Sigmoid colon (tissue), 7 donors: ENCODE data around the gene NOS1. TPM values are rescaled to one million over a fixed set of nuclear protein-coding genes. Genes with fewer than 3 reads are reported as not detected.

Source experiments
- DNase-seq: peaks from one replicate; pipeline ENCODE4 v3.0.0-alpha.2; 2019
- H3K27ac ChIP-seq, 4 donors: fragments of 200-600 bp; sonication (generic); one replicate each; pipeline ENCODE4 v1.5.1; 2016 to 2019; ENCODE audit warnings: mild to moderate bottlenecking in 1 of 4
- H3K27me3 ChIP-seq, 3 donors: fragments of 200-600 bp; sonication (generic); one replicate each; pipeline ENCODE4 v1.5.1; 2019; ENCODE audit warnings: mild to moderate bottlenecking in 1 of 3
- H3K36me3 ChIP-seq, 4 donors: fragments of 200-600 bp; sonication (generic); one replicate each; pipeline ENCODE4 v1.5.1; 2016 to 2019
- H3K4me1 ChIP-seq, 4 donors: fragments of 200-600 bp; sonication (generic); one replicate each; pipeline ENCODE4 v1.5.1; 2017 to 2019
- H3K4me3 ChIP-seq, 4 donors: fragments of 200-600 bp; sonication (generic); one replicate each; pipeline ENCODE4 v1.5.1; 2017 to 2019; ENCODE audit warnings: mild to moderate bottlenecking in 2 of 4, moderate library complexity in 1 of 4
- H3K9me3 ChIP-seq, 4 donors: fragments of 200-600 bp in 3 of 4; sonication (generic) in 3 of 4; one replicate each; pipeline versions ENCODE4 v1.5.1 to v1.6.1; 2013 to 2019
- EP300 ChIP-seq, 4 donors: sonication (generic); formaldehyde crosslinking; IDR thresholded peaks; one replicate each; pipeline ENCODE4 v1.6.1; 2017; ENCODE audit warnings: antibody characterized with exemption in 4 of 4
- POLR2A ChIP-seq, 2 donors: fragments of 450-650 bp; IDR thresholded peaks; one replicate each; pipeline ENCODE4 v1.6.1; 2016; ENCODE audit warnings: antibody characterized with exemption in 2 of 2, mild to moderate bottlenecking in 2 of 2, moderate library complexity in 2 of 2
- POLR2AphosphoS5 ChIP-seq, 4 donors: sonication (generic); formaldehyde crosslinking; IDR thresholded peaks; one replicate each; pipeline ENCODE4 v1.6.1; 2017; ENCODE audit warnings: antibody characterized with exemption in 4 of 4
- WGBS, 2 donors: extraction: QIAGEN DNeasy Blood & Tissue Kit; methylation state at CpG; one replicate each; pipeline ENCODE4 v1.1.7; 2013; 5-methylcytosine and 5-hydroxymethylcytosine counted together
- intact Hi-C: fragments of 100-400 bp; cut with DNase I; formaldehyde crosslinking; loops from one replicate; pipeline ENCODE4 v1.15.1; 2023
- polyA plus RNA-seq, 3 donors: library from polyadenylated mRNA; stranded (reverse); fragments of 200-250 nt; gene quantifications; one replicate each; pipeline ENCODE4 v1.2.3, GENCODE V29; 2013
- total RNA-seq, 4 donors: library from RNA; depleted of rRNA; stranded (reverse); fragments of >200 nt; gene quantifications; one replicate each; pipeline ENCODE4 v1.1.0, GENCODE V29; 2016
- TF ChIP-seq, protein P1 (sequence below), 4 experiments: fragments of 450-650 bp in 3 of 4; fragments of 200-600 bp in 1 of 4; IDR thresholded peaks; one replicate each; pipeline ENCODE4 v1.5.1; 2016 to 2019; ENCODE audit warnings: antibody characterized with exemption in 4 of 4, mild to moderate bottlenecking in 3 of 4, moderate library complexity in 2 of 4
- donor health status: healthy with polysubstance abuse.
- donor health status: Bipolar disorder and iron deficiency.
- donor health status: healthy.

The NOS1 gene
- total and polyA plus RNA-seq, 7 donors = 1.6 to 14.7 (median 10.3) TPM; not detected in 2

DNA sequence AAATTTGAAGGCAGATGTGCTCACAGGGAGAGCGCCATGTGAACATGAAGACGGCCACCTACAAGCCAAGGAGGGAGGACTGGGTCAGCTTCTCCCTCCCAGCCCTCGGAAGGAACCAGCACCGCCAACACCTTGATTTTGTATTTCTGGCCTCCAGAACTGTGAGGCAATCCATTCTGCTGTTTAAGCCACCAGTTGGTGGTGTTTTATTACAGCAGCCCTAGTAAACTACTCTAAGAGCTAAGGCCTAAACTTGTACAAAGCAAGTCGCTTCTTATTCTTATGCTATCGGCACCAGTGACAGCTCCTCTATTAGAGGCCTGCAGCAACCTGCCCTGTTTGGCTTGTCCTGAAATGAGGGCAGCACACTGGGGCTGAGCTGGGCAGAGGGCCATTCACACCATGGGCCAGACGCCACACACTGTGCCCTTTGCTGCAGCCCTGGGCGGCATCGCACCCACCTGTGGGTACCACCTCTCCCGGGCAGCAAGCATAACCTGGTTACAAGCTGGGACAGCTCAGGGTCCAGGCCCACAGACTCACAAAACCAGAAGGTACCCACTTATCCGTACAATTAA lies 62.7 kb downstream of the NOS1 start:
- WGBS, 2 donors = 89 to 94% methylated on average over 11 of the region's 11 CpGs
- no peak overlapping the region for H3K27ac ChIP-seq
- peaks cover 0 to 26% (median 0%) of the 10 kb centered on the region in 3 donors for H3K27me3 ChIP-seq
- no peaks in the 10 kb centered on the region for H3K4me1 ChIP-seq
- intact Hi-C loops = no loop called here
- DNase-seq = no peak
- H3K4me3 ChIP-seq = no peak overlapping the region
- no peak for TF ChIP-seq POLR2A (IDR thresholded peaks at IDR 0.05)
- no peak for TF ChIP-seq POLR2AphosphoS5 (IDR thresholded peaks at IDR 0.05)
- TF ChIP-seq EP300 (IDR thresholded peaks at IDR 0.05) = no peak
- TF ChIP-seq, protein P1, sequence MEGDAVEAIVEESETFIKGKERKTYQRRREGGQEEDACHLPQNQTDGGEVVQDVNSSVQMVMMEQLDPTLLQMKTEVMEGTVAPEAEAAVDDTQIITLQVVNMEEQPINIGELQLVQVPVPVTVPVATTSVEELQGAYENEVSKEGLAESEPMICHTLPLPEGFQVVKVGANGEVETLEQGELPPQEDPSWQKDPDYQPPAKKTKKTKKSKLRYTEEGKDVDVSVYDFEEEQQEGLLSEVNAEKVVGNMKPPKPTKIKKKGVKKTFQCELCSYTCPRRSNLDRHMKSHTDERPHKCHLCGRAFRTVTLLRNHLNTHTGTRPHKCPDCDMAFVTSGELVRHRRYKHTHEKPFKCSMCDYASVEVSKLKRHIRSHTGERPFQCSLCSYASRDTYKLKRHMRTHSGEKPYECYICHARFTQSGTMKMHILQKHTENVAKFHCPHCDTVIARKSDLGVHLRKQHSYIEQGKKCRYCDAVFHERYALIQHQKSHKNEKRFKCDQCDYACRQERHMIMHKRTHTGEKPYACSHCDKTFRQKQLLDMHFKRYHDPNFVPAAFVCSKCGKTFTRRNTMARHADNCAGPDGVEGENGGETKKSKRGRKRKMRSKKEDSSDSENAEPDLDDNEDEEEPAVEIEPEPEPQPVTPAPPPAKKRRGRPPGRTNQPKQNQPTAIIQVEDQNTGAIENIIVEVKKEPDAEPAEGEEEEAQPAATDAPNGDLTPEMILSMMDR (IDR thresholded peaks at IDR 0.05) = no peak
- no peaks in the 10 kb centered on the region for H3K36me3 ChIP-seq
- H3K9me3 ChIP-seq = no peaks in the 10 kb centered on the region

DNA sequence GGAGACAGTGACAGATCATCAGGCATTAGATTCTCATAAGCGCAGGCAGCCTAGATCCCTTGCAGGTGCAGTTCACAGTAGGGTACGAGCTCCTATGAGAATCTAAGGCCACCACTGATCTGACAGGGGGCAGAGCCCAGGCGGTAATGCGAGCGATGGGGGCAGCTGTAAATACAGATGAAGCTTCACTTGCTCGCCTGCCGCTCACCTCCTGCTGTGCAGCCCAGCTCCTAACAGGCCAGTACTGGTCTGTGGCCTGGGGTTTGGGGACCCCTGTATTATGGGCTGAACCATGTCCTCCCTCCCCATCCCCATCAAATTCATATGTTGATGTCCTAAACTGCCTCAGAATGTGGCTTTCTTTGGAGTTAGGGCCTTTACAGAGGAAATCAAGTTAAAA lies 63.2 kb downstream of the NOS1 start:
- Histone ChIP-seq H3K9me3 (no peaks in the 10 kb centered on the region), H3K27me3 (peaks cover 0 to 27% (median 0%) of the 10 kb centered on the region in 3 donors), H3K4me1 (no peaks in the 10 kb centered on the region), H3K4me3 (no peak overlapping the region), H3K27ac (no peak overlapping the region), H3K36me3 (no peaks in the 10 kb centered on the region)
- no peak for TF ChIP-seq POLR2A (IDR thresholded peaks at IDR 0.05)
- TF ChIP-seq POLR2AphosphoS5 (IDR thresholded peaks at IDR 0.05) = no peak
- TF ChIP-seq, protein P1 (IDR thresholded peaks at IDR 0.05) = no peak
- TF ChIP-seq EP300 (IDR thresholded peaks at IDR 0.05) = no peak
- DNase-seq = no peak
- intact Hi-C loops = no loop called here
- WGBS, 2 donors = 91 to 92% methylated on average over 7 of the region's 7 CpGs

DNA sequence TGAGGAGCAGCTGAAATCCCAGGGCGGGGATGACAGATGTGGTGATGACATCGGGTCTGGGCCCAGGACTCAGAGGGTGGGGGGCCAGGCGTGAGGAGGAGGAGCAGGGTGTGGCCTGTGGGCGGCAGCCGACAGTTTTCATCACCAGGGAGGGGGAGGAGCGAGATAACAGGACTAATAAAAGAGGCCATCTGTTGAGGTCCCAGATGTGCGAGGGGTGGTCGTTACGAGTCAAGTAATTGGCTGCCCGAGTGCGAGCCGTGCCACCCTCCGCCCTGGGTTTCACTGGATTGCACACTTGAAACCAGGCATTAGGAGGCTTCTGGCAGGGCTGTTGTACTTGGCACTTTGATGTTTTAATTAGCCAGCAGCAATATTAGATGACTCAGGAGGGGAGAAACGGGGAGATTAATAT lies 67.2 kb downstream of the NOS1 start:
- TF ChIP-seq EP300 (IDR thresholded peaks at IDR 0.05) (no peak), POLR2A (IDR thresholded peaks at IDR 0.05) (no peak), POLR2AphosphoS5 (IDR thresholded peaks at IDR 0.05) (no peak)
- TF ChIP-seq, protein P1 (IDR thresholded peaks at IDR 0.05) = no peak
- H3K4me3 ChIP-seq = no peak overlapping the region
- peaks cover 0 to 39% (median 0%) of the 10 kb centered on the region in 3 donors for H3K27me3 ChIP-seq
- no peaks in the 10 kb centered on the region for H3K4me1 ChIP-seq
- H3K36me3 ChIP-seq = no peaks in the 10 kb centered on the region
- DNase-seq = no peak
- WGBS, 2 donors = 16 to 22% methylated on average over 14 of the region's 14 CpGs
- intact Hi-C loops = no loop called here
- H3K9me3 ChIP-seq = no peaks in the 10 kb centered on the region
- H3K27ac ChIP-seq = no peak overlapping the region

DNA sequence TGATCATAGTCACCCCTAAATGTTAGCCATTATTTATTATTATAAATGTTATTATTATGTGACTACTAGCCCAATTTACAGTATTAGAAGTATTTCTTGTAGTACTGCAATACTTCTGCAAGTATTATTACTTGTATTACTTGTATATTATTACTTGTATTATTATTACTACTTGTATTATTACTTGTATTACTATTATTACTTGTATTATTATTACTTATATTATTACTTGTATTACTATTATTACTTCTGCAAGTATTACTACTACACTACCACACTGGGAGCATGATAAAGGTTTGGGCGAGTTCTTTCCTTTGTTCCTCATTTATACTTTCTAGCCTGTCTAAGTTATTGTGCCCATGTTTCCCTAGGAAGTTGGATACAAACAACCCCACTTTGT lies 67.9 kb downstream of the NOS1 start:
- Histone ChIP-seq H3K27ac (no peak overlapping the region), H3K36me3 (no peaks in the 10 kb centered on the region), H3K4me1 (no peaks in the 10 kb centered on the region), H3K4me3 (no peak overlapping the region), H3K27me3 (peaks cover 0 to 39% (median 0%) of the 10 kb centered on the region in 3 donors), H3K9me3 (no peaks in the 10 kb centered on the region)
- intact Hi-C loops = no loop called here
- TF ChIP-seq EP300 (IDR thresholded peaks at IDR 0.05) = no peak
- TF ChIP-seq, protein P1 (IDR thresholded peaks at IDR 0.05) = no peak
- TF ChIP-seq POLR2A (IDR thresholded peaks at IDR 0.05) = no peak
- 55 to 67% methylated on average over 1 of the region's 1 CpG for WGBS, 2 donors
- DNase-seq = no peak

DNA sequence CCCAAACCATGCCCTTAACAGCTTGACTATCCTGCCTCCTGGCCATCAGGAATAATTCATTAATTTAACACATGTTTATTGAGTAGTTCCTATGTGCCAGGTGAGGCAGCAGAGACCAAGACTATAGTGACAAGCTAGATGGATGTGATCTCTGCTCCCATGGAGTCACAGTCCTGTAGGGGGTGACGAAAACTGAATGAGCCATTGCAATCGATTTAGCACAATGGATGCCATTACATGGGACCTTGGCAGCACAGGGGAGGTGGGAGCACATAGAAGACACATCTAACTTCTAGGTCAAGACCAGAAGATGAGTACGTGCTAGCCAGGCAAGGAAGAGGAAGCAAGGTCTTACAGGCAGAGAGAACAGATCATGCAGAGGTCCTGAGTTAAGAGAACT lies 68.7 kb downstream of the NOS1 start:
- Histone ChIP-seq H3K4me1 (no peaks in the 10 kb centered on the region), H3K27ac (no peak overlapping the region), H3K36me3 (no peaks in the 10 kb centered on the region), H3K9me3 (no peaks in the 10 kb centered on the region), H3K4me3 (no peak overlapping the region), H3K27me3 (peaks cover 0 to 31% (median 0%) of the 10 kb centered on the region in 3 donors)
- intact Hi-C loops = no loop called here
- DNase-seq = no peak
- 87 to 88% methylated on average over 3 of the region's 3 CpGs for WGBS, 2 donors
- TF ChIP-seq, protein P1 (IDR thresholded peaks at IDR 0.05) = no peak
- TF ChIP-seq POLR2A (IDR thresholded peaks at IDR 0.05) = no peak
- TF ChIP-seq POLR2AphosphoS5 (IDR thresholded peaks at IDR 0.05) = no peak
- TF ChIP-seq EP300 (IDR thresholded peaks at IDR 0.05) = no peak
